ENCODE results near the gene ST7. TPM values are rescaled to one million over a fixed set of nuclear protein-coding genes. Genes with fewer than 3 reads are reported as not detected.

The ST7 gene
- total RNA-seq, 1 donor, result 19.9 TPM

GRCh38 chr7:117157241-117158209, 204.2 kb downstream of the ST7 start:
- H3K79me2 ChIP-seq (ENCODE audit: insufficient read depth, low read length), result no peaks in the 10 kb centered on the region
- no peaks in the 10 kb centered on the region for H3K27me3 ChIP-seq (ENCODE audit: insufficient read depth, low read length)
- TF ChIP-seq, protein P1, sequence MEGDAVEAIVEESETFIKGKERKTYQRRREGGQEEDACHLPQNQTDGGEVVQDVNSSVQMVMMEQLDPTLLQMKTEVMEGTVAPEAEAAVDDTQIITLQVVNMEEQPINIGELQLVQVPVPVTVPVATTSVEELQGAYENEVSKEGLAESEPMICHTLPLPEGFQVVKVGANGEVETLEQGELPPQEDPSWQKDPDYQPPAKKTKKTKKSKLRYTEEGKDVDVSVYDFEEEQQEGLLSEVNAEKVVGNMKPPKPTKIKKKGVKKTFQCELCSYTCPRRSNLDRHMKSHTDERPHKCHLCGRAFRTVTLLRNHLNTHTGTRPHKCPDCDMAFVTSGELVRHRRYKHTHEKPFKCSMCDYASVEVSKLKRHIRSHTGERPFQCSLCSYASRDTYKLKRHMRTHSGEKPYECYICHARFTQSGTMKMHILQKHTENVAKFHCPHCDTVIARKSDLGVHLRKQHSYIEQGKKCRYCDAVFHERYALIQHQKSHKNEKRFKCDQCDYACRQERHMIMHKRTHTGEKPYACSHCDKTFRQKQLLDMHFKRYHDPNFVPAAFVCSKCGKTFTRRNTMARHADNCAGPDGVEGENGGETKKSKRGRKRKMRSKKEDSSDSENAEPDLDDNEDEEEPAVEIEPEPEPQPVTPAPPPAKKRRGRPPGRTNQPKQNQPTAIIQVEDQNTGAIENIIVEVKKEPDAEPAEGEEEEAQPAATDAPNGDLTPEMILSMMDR (IDR thresholded peaks at IDR 0.05; ENCODE audit: extremely low read depth, low read depth, low read length), result peak; percentile 48
- peak overlapping the region; percentile 17 for H3K4me3 ChIP-seq (ENCODE audit: insufficient read depth, low read length)
- peaks cover 32% of the 10 kb centered on the region for H3K4me1 ChIP-seq (ENCODE audit: insufficient read depth, low read length)
- peak overlapping the region; percentile 47 for H2AFZ ChIP-seq (ENCODE audit: low read length)
- peak overlapping the region; percentile 71 for H3K4me2 ChIP-seq (ENCODE audit: insufficient read depth, low read length)
- no peaks in the 10 kb centered on the region for H3K9me3 ChIP-seq (ENCODE audit: low read depth, low read length)
- H4K20me1 ChIP-seq (ENCODE audit: insufficient read depth, low read length), result no peaks in the 10 kb centered on the region
- peak overlapping the region; percentile 90 for H3K27ac ChIP-seq (ENCODE audit: low read depth, low read length)
- no peaks in the 10 kb centered on the region for H3K36me3 ChIP-seq (ENCODE audit: insufficient read depth, low read length)
- peak; percentile 60 for DNase-seq (ENCODE audit: insufficient read length, low spot score, missing footprints)

GRCh38 chr7:117158941-117159697, 205.8 kb downstream of the ST7 start:
- no peaks in the 10 kb centered on the region for H4K20me1 ChIP-seq (ENCODE audit: insufficient read depth, low read length)
- H3K4me1 ChIP-seq (ENCODE audit: insufficient read depth, low read length), result peaks cover 38% of the 10 kb centered on the region
- no peak overlapping the region for H2AFZ ChIP-seq (ENCODE audit: low read length)
- peak overlapping the region; percentile 66 for H3K27ac ChIP-seq (ENCODE audit: low read depth, low read length)
- H3K9me3 ChIP-seq (ENCODE audit: low read depth, low read length), result no peaks in the 10 kb centered on the region
- TF ChIP-seq, protein P1 (IDR thresholded peaks at IDR 0.05; ENCODE audit: extremely low read depth, low read depth, low read length), result no peak
- no peak for DNase-seq (ENCODE audit: insufficient read length, low spot score, missing footprints)
- no peaks in the 10 kb centered on the region for H3K36me3 ChIP-seq (ENCODE audit: insufficient read depth, low read length)
- H3K4me3 ChIP-seq (ENCODE audit: insufficient read depth, low read length), result no peak overlapping the region
- no peaks in the 10 kb centered on the region for H3K79me2 ChIP-seq (ENCODE audit: insufficient read depth, low read length)
- no peaks in the 10 kb centered on the region for H3K27me3 ChIP-seq (ENCODE audit: insufficient read depth, low read length)
- no peak overlapping the region for H3K4me2 ChIP-seq (ENCODE audit: insufficient read depth, low read length)

- TF ChIP-seq, protein P1 (IDR thresholded peaks at IDR 0.05; ENCODE audit: extremely low read depth, low read depth, low read length), result no peak
- H4K20me1 ChIP-seq (ENCODE audit: insufficient read depth, low read length), result no peaks in the 10 kb centered on the region
- no peak for DNase-seq (ENCODE audit: insufficient read length, low spot score, missing footprints)
- no peaks in the 10 kb centered on the region for H3K79me2 ChIP-seq (ENCODE audit: insufficient read depth, low read length)
- no peak overlapping the region for H2AFZ ChIP-seq (ENCODE audit: low read length)
- H3K4me1 ChIP-seq (ENCODE audit: insufficient read depth, low read length), result peaks cover 29% of the 10 kb centered on the region
- H3K4me2 ChIP-seq (ENCODE audit: insufficient read depth, low read length), result no peak overlapping the region
- no peaks in the 10 kb centered on the region for H3K36me3 ChIP-seq (ENCODE audit: insufficient read depth, low read length)
- H3K27me3 ChIP-seq (ENCODE audit: insufficient read depth, low read length), result no peaks in the 10 kb centered on the region
- no peak overlapping the region for H3K27ac ChIP-seq (ENCODE audit: low read depth, low read length)
- no peak overlapping the region for H3K4me3 ChIP-seq (ENCODE audit: insufficient read depth, low read length)
- H3K9me3 ChIP-seq (ENCODE audit: low read depth, low read length), result no peaks in the 10 kb centered on the region
These were observed 209.8 kb downstream of the ST7 start for GRCh38 chr7:117163101-117163500.

DNA sequence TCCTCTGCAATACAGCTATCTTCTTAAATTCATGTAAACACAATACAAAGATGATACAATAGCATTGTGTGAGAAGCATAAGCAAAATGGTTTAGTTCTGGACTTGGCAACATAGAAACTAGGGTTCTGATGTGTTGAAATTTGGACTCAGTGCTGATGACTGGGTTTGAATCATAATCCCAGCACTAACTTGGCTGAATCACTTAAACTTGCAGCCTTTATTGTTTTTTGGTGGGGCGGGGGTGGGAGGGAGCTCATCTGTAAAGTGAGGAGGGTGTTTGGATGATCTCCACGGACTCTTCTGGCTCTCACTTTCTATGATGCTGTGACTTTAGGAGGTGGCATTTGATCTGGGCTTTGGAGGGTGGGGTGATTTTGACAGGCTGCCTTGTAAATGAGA, 211.3 kb downstream of the ST7 start:
- H3K4me1 ChIP-seq (ENCODE audit: insufficient read depth, low read length), result peaks cover 14% of the 10 kb centered on the region
- DNase-seq (ENCODE audit: insufficient read length, low spot score, missing footprints), result peak; percentile 21
- no peaks in the 10 kb centered on the region for H3K27me3 ChIP-seq (ENCODE audit: insufficient read depth, low read length)
- H3K4me2 ChIP-seq (ENCODE audit: insufficient read depth, low read length), result peak overlapping the region; percentile 60
- H3K79me2 ChIP-seq (ENCODE audit: insufficient read depth, low read length), result no peaks in the 10 kb centered on the region
- H4K20me1 ChIP-seq (ENCODE audit: insufficient read depth, low read length), result no peaks in the 10 kb centered on the region
- no peak overlapping the region for H2AFZ ChIP-seq (ENCODE audit: low read length)
- no peaks in the 10 kb centered on the region for H3K9me3 ChIP-seq (ENCODE audit: low read depth, low read length)
- H3K4me3 ChIP-seq (ENCODE audit: insufficient read depth, low read length), result no peak overlapping the region
- H3K36me3 ChIP-seq (ENCODE audit: insufficient read depth, low read length), result no peaks in the 10 kb centered on the region
- TF ChIP-seq, protein P1 (IDR thresholded peaks at IDR 0.05; ENCODE audit: extremely low read depth, low read depth, low read length), result no peak
- peak overlapping the region; percentile 81 for H3K27ac ChIP-seq (ENCODE audit: low read depth, low read length)

Measured in osteoblast (primary cell).